HPDE6-E6E7 (cell line): ENCODE measurements around the gene SKAP1.

Source experiments
- DNase-seq: peaks from one replicate; pipeline ENCODE4 v3.0.0; 2011; ENCODE audit warnings: missing footprints; ENCODE audit errors: extremely low spot score

SKAP1 gene

DNA sequence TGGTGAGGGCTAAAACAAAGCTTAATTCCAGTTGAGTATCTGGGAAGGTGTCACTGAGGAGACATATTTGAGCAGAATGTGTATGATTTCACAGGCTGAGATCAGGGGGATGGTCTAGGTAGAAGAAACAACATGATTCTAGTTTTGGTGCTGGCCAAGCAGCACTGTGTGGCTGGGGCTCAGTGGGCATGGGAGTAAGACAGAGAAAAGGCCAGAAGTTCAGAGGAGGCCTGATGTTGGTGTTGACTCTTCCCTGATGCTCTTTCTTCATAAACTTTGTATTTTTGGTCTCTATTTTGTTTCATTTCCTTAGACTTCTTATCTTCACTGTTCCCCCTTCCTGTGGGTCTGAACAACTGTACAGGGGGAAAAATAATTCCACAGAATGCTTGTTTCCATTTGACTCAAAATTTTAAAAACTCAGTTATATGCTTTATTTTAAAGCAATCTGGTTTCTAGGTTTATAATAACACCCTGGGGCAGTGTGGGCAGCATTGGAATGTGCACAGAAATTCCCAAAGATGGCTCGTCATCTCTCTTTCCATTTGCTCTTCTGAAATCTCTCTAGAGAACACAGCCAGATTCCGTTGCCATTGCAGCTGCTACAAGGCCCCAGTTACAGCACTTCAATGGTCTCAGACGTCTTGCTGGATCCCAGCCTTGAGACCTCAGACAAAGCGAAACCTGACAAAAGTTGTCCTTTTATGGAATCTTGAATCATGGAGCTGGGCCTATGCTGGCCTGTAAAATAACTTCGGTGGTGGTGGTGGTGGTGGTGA, 254.1 kb downstream of the SKAP1 start:
- no peak for DNase-seq

DNA sequence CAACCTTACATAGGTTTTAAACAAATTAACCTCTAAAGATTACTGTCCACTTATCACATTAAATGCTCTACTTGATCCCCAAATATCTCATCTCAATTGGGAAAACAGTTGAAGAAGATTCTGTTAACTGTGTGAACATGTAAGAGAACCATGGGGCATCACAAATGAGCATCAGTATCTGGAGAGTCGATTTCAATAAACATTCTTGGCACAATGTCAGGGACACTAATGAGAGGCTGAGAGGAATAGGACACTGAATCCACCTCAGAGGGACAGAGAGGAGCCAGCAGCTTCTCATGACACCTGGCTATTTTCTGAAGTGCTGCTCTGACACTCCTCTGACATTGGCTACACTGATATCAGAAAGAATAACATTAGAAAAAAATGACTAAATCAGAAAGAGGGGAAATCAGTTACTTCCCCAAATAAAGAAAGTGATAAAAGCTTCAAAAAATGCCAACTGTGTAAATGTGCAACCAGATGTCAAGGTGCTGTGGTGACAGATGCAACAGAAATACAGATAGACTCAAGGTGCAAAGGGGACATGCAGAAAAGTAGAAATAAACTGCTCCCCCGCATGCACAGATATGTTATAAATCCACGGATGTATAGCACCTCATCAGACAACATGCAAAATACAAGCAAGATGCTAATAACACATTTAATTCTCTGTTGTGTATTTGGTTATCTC, 255.0 kb downstream of the SKAP1 start:
- no peak for DNase-seq

DNA sequence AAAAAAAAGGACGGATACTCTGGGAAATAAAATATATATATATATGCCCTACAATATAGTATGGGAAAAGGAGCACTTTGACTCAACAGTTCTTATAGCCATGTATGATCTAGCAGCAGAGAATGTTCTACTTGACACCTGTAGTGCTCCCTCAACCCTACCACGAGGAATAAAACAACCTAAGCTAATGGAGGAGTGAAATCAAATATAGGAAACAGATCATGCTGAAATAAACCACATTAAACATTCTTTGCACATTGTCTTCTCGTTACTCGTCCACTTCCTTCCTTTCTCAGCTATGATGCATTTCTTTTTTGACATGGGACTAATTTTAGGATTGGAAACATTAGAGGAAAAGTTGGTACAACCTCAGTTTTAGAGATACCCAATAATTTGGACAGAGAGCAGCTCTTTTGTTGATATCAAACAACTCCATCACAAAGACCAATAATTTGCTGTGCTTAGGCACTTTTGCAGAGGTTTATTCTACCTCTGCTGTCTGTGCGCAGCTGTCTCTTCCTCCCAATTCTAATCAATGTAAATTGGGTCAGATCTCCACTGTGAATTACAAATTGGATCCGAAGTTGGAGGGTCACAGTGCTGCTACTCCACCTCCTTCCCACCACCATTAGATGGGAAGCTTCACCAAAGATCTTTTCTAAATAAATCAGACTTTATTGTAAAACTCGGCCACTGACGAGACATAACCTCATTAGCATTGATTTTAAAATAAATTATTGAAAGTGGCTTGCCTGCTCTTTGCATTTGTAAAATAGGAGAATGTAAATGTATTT, 256.6 kb downstream of the SKAP1 start:
- DNase-seq = no peak

DNA sequence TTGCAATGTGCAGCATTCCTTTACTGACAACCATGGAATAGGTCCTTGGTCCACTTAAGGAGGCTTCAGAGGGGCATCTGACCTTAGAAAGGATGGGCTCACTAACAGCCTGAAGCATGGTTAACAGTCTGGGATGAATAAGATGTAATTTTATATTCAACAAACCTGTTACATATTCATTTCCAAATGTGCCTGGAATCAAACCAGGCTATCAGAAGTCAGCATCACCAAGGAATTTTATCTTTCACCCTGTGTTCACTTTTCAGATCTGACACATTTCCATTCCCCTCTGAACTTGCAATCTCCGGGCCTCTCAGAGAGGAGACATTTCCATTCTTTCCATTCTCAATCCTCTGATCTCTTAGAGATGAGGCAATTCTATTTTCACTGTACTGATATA, 260.1 kb downstream of the SKAP1 start:
- DNase-seq = no peak

DNA sequence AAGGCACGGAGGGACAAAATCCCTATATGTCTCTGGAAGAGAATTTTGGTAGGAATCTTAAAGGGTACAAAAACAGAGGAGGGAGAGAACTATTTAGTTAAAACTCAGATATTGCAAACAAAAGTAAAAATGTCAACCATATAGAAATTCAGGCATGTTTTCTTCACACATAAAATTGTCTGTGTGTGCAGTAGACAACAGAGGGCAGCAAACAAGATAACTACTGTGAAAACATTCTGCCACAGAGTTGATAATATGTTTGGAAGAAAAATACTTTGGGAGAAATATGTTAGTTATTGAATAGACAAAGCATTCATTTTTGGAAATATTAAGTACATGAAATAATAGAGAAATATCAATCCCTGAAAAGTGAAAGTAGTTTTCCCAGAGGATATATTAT, 266.2 kb downstream of the SKAP1 start:
- DNase-seq = no peak

DNA sequence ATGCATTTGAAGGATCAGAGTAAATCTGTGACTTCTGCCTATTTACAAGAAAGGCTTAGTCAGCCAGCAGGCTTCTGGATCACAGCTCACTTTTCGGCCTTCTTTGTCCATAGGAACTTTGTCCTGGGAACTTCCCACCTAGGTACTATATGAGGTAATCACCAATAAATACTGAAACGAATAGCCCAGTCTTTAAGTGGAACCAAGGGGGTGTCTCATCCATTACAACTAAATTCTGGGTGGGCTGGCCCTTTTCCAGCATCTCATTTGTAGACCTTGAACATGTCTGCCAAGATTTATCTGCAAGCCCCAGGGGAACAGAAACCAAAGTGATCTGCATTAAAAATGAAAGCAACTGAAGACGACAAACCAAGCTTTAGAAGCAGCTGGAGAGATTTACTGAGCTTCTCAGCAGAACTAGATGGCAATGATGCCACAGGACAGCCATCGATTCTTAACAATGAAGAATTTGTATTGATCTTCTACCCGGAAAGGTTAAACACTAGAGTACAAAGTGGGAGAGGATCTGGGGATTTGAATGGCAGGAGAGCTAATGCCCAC, 267.0 kb downstream of the SKAP1 start:
- no peak for DNase-seq

DNA sequence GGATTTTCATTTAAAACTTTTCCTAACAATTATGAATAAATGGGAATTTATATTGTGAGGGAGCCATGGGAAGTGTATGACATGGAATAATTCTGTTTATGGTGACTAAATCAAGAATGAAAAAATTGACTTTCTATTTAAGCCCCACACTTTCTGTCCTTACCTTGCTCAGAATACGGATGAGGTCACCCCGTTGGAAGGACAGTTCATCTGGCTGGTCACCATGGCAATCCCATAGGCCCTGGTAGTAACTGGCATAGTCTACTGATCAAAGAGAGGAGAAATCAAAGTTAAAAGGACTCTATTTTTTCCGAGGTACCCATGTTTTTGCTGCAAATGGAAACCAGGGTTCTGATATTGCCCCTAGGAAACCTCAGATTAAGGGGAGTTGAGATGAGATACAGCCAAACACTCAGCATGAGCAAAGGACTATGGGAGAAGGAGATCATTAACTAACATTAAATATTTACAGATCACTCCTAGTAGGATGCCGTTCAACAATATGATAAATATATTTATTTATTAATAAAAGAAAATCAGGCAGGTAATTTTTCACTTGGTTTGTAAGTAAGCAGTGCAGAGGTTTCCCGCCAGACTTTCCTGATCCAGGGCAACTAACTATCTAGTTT, 267.6 kb downstream of the SKAP1 start:
- DNase-seq = no peak

DNA sequence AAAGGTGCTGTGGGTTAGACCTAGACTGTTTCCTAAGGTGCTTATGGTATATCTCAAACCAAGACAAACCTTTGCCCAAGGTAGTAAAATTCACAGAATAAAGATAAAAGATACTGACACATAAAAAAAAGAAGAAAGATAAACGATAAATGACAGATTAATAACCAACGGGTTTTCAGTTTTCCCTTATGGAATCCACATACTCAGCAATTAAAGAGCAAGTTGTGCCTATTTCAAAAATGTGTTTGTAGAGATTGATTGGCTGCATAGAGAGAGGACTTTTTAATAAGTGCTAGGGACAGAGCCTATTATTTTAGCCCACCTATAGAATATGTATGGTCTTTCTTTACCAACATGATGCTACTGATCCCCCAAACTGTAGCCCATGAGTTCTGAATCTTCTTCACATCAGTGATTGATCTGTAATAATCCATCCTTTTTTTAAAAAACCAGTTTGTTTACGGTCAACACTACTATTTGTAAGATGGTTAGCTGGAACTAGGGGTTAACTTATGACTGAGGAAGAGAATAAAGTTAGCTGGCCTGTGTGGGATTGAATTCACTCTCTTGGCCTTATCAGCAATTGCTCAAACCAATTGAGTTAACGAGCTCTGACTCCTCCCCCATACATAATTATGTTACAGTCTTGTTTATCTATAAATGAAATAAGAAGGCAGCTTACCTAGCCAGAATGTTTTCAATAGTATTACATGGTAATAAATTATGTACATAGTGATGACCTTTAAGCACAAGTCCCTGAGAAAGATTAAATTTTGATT, 268.7 kb downstream of the SKAP1 start:
- no peak for DNase-seq

DNA sequence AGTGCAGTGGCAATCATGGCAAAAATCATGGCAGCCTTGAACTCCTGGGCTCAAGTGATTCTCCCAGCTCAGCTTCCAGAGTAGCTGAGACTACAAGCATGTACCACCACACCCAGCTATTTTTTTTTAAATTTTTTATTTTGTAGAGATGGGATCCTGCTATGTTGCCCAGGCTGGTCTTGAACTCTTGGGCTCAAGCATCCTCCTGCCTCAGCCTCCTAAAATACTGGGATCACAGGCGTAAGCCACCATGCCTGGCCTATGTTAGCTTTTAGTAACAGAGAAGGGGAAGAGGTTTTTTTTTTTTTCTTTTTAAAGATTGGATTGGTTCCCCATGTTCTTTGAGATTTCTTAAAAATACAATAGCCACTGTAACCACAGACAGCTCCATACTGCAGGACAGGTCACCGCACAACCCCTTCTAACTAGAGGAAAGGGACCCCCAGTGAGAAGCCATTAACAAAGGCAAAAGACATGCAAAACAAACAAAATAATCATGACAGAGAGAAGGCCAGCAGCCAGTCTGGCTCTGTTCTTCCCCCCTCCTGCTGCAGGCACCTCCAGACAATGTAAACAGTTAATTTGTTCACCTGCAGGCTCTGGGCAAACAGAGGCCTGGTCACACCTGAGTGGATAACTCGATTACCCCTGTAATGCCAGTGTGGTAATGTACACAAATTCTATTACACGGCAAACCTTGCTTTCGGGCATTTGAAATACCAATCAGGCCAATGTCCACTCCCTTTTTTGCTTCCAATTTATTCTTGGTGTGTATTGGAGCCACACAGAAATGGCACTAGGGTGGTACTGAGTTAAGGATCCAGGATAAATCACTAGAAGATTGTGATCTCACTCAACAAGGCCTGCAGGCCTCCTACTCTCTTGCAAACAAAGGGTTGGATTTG, 269.6 kb downstream of the SKAP1 start:
- DNase-seq = no peak

DNA sequence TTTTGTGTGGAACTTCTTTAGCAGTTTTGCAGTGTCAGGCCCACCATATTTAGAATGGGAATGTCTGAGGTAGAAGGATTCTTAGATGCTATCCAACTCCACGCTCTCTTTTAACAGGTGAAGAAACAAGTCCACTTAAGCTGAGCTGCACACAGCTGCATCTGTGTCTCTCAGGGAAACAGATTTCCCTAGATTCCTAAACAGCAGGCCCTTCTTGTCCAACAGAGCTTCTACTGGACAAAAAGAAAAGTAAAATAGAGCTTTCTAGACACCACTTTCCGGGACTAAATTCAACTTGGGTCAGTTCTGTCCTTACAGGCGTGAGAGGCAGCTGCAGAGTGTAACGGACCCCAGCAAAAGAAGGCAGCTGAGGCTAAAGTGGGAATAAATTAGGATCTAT, 270.8 kb downstream of the SKAP1 start:
- no peak for DNase-seq

DNA sequence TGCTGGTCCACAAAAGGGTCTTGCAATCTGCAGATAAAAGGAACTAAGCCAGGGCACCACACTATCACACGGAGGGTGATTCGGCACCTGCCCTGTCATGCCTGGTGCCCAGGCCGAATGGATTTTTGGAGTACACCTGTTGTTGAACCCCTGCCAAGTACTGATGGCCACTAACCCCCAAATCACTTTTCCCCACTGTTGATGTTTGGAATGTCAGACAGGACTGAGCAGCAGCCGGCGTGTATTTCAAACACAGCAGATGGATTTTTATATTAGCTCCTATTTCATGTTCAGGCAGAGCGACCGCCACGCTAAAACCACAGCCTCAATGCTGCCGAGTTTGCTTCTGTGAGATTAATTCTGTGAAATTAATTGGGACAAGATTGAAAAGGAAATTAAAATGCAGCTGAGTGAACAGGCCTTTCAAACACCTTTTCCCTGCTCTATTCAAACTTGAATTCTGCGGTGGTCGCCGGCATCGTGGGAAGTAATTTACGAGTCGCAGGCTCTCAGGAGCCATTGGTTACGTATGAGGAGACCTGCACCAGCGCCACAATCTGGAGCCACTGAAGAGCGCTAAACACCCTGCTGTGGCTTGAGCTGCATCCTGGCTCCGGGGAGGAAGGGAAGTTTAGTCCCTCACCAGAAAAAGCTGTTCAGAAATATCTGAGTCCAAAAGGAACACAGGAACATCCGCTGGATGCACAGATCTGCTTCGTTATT, 274.0 kb downstream of the SKAP1 start:
- no peak for DNase-seq

DNA sequence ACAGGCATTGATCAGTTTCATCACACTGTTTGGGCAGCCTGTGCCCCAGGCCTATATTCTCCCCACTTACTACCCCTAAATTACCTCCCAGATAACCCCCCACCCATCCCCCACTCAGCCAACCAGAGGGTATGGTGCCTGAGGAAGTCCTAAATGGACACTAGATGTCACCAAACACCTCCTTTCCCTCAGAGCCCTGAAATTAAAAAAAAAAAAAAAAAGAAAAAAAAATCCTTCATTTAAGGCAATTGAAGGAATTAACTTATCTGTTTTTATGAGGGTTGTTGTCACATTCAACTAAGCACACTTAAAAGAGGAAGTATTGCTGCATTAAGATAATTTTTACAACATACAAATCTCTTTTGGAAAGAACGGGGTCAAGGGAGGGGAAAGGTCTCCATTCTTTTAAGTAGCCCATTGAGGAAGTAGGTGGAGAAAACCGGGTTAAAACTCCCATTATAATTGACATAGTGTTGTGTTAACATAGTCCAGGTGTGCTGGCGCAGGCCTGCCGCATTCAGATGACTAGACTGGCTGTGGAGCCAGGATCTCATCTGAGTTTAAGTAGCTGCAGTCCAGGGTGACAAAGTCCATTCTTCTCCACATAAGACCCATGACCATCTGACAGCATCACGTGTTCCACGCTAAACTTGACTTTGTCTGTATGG, 276.2 kb downstream of the SKAP1 start:
- DNase-seq = peak; percentile 37

DNA sequence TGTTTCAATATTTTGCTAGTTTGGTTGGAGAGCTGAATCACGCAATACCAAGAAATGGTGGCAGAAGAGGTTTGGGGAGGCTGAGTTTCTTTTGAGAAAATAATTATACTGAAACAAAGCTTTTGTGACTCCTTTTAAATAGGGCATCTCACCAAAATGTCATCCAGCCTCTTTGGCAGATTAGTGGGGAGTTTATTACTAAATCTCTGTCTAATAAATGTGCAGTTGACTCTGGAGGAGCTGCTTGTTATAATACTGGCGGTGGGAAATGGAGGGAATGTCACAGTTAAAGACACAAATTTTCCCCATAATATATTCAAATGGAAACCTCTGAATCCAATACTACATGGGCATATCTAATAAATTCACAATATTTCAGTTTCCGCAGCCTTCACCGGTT, 277.7 kb downstream of the SKAP1 start:
- no peak for DNase-seq

DNA sequence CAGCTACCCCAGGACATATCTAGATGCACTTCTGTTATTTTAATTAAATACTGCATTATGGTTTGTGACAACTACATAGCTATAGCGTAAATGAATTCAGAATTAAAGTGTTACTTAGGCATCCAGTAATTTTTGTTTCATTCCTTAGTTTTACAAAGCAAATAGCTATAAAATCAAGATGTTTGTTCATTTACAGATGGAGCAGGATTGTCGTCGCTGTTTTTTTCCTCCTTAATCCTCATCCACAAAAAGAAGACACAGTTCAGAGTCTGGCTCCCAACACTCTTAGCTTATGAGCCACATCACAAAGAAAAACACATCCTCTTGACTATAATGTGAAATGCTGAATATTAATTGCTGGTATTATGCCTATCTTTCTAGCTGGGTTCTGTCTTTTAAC, 278.8 kb downstream of the SKAP1 start:
- DNase-seq = no peak

DNA sequence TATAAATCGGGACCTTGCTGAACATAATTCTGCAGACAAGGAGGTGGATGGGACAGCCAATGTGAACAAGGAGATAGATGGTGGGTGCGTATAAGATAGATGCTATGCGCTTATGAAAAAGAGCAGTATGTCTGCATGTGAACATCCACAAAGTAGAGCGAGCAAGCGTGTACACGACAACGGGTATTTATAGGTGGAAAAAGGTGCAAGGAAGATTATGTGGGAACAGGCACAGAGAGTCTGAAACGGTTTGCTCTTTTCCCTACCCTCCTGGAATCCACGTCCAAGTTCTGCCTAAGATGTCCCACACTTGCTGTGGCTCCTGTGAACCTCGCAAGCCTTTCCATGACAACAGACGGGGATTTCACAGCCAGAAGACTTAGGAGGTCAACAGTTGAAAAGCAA, 279.4 kb downstream of the SKAP1 start:
- DNase-seq = no peak

DNA sequence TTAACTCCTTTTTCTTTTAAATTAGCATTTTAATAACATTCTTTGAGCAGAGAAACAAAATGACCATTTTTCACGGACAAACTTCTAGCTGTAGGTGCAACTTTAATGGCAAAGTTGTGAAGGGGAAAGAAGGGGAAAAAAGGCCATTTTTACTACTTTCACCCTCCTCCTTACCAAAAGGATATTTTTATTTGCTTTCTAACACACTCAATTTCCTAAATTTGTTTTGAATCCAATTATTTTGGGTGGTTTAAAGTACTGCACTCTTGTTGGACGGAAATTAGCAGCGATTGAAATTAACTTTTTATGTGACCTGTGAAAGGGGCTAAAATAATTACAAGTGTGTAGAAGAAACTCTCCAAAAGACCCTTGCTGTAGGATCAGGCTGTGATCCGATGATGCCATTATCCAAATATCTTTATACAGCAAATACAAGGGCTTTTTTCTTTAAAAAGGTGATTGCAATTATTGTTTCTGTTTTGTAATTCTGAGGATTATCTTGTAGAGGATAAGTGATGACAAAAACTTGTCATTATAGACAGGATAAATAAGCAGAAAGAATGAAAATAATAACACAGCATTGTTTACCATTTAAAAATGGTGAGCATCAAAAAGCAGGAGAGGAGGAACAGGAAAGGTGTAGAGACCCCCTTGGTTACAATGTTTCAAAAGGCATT, 280.1 kb downstream of the SKAP1 start:
- DNase-seq = no peak

DNA sequence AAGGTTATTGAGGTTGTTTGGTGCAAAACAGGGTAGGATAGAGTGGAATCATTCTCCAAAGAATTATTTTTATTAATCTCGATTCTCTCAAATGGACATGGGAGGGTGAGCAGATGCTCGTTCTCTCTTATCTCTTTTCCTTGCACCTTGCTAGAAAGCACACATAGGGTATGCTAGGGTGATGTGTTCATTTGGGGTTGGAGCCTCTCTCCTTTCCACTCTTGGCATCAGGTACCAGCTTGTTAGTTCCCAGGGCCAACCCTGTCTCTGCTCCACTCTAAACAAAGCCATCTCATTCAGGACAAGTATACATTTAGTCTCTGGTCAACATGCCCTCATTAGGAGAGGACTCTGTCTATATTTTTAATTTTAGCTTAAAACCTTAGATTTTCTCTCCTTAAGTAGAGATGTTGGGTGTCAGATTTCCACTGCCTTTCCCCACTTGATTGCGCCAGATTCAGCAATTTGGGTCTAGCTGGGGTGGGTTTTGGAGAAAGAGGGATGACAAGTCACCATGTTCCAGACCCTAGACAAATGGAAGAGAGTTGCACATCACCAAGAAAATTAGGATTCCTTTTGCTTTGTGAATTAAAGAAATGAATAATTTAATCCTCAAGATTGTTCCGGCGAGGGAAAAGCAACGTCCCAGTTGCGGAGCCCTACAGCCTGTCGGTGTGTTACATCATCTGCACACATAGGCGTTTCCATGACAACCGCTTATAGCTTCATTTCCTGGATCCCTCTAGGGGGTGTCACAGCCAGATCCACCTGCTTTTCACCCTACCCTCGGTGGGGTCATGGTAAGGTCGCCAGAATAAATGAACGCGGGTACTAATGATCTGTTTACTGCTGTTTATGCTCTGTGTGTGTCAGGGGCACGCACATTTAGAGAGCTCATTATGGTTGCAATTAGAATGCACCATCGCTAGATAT, 280.9 kb downstream of the SKAP1 start:
- DNase-seq = no peak
